SK-N-SH (cell line): ENCODE results near the gene OSBPL10.

Experiments
- CHD2 ChIP-seq: fragments of 150-350 bp; IDR thresholded peaks from 2 replicates; pipeline ENCODE4 v1.6.1; 2018; ENCODE audit warnings: low read length; ENCODE audit not compliant: partially characterized antibody
- EP300 ChIP-seq, 2 experiments: IDR thresholded peaks; 2 replicates each; pipeline versions ENCODE4 v1.4.0 to v1.6.1; 2012; ENCODE audit warnings: borderline replicate concordance in 1 of 2, low read depth in 1 of 2, low read length in 1 of 2
- EZH2phosphoT487 ChIP-seq: fragments of 200-600 bp; sonication (generic); IDR thresholded peaks from 2 replicates; pipeline ENCODE4 v1.6.1; 2017; ENCODE audit warnings: low read depth, mixed run types, mild to moderate bottlenecking, antibody characterized with exemption, moderate library complexity, borderline replicate concordance
- GABPA ChIP-seq: IDR thresholded peaks from 2 replicates; pipeline ENCODE4 v1.4.0; 2012; ENCODE audit warnings: low read depth, mild to moderate bottlenecking
- GATA2 ChIP-seq: sonication (generic); formaldehyde crosslinking; IDR thresholded peaks from 2 replicates; pipeline ENCODE4 v1.5.0; 2020; ENCODE audit warnings: mild to moderate bottlenecking, missing genetic modification reagents
- JUND ChIP-seq: IDR thresholded peaks from 2 replicates; pipeline ENCODE4 v1.4.0; 2012
- REST ChIP-seq: IDR thresholded peaks from 2 replicates; pipeline ENCODE4 v1.6.1; 2012; ENCODE audit warnings: mild to moderate bottlenecking, low read depth, low read length, moderate library complexity
- RXRA ChIP-seq: IDR thresholded peaks from 2 replicates; pipeline ENCODE4 v1.4.0; 2012; ENCODE audit warnings: low read depth, mild to moderate bottlenecking, borderline replicate concordance
- SMC3 ChIP-seq: IDR thresholded peaks from 2 replicates; pipeline ENCODE4 v1.6.1; 2012; ENCODE audit warnings: low read depth, low read length, improper control_type of control experiment
- TAF1 ChIP-seq: IDR thresholded peaks from 2 replicates; pipeline ENCODE4 v1.6.1; 2012; ENCODE audit warnings: low read depth, mild to moderate bottlenecking, low read length, moderate library complexity, borderline replicate concordance
- USF1 ChIP-seq: IDR thresholded peaks from 2 replicates; pipeline ENCODE4 v1.4.0; 2012; ENCODE audit warnings: low read depth, borderline replicate concordance
- TF ChIP-seq, protein P1 (sequence below): fragments of 200-600 bp; sonication (generic); IDR thresholded peaks from 2 replicates; pipeline ENCODE4 v1.6.1; 2017; ENCODE audit warnings: antibody characterized with exemption, mild to moderate bottlenecking, moderate library complexity
- TF ChIP-seq, protein P2 (sequence below): fragments of 150-350 bp; IDR thresholded peaks from 2 replicates; pipeline ENCODE4 v1.6.1; 2016; ENCODE audit warnings: mild to moderate bottlenecking, low read depth, low read length

- TF ChIP-seq EZH2phosphoT487 (no peak), GATA2 (CRISPR knock-in tag) (no peak), SMC3 (no peak), TAF1 (no peak), JUND (no peak), REST (no peak), GABPA (no peak), RXRA (no peak), CHD2 (no peak), USF1 (no peak), EP300 (IDR thresholded peaks at IDR 0.05; ENCODE audit: borderline replicate concordance in 1 of 2, low read depth in 1 of 2, low read length in 1 of 2) (no peak)
- TF ChIP-seq, protein P1, sequence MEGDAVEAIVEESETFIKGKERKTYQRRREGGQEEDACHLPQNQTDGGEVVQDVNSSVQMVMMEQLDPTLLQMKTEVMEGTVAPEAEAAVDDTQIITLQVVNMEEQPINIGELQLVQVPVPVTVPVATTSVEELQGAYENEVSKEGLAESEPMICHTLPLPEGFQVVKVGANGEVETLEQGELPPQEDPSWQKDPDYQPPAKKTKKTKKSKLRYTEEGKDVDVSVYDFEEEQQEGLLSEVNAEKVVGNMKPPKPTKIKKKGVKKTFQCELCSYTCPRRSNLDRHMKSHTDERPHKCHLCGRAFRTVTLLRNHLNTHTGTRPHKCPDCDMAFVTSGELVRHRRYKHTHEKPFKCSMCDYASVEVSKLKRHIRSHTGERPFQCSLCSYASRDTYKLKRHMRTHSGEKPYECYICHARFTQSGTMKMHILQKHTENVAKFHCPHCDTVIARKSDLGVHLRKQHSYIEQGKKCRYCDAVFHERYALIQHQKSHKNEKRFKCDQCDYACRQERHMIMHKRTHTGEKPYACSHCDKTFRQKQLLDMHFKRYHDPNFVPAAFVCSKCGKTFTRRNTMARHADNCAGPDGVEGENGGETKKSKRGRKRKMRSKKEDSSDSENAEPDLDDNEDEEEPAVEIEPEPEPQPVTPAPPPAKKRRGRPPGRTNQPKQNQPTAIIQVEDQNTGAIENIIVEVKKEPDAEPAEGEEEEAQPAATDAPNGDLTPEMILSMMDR = no peak
- TF ChIP-seq, protein P2, sequence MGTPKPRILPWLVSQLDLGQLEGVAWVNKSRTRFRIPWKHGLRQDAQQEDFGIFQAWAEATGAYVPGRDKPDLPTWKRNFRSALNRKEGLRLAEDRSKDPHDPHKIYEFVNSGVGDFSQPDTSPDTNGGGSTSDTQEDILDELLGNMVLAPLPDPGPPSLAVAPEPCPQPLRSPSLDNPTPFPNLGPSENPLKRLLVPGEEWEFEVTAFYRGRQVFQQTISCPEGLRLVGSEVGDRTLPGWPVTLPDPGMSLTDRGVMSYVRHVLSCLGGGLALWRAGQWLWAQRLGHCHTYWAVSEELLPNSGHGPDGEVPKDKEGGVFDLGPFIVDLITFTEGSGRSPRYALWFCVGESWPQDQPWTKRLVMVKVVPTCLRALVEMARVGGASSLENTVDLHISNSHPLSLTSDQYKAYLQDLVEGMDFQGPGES = no peak
Observed at GRCh38 chr3:31934018-31934417, 47.0 kb downstream of the OSBPL10 start.
